H9 (cell line): ENCODE measurements around the gene CCDC28B. TPM values are rescaled to one million over a fixed set of nuclear protein-coding genes. Genes with fewer than 3 reads are reported as not detected.

Source experiments
- DNase-seq: peaks from one replicate; pipeline ENCODE4 v3.0.0-alpha.2; 2017
- H2AFZ ChIP-seq: one replicate; pipeline ENCODE4 v1.6.1; 2013; ENCODE audit warnings: mild to moderate bottlenecking, low read length, control low read depth, moderate library complexity
- H2AK5ac ChIP-seq: 2 replicates; pipeline ENCODE4 v1.6.1; 2013; ENCODE audit warnings: low read length, control low read depth, mixed read lengths; ENCODE audit not compliant: insufficient read length
- H2BK120ac ChIP-seq: one replicate; pipeline ENCODE4 v1.6.1; 2013; ENCODE audit warnings: low read depth, mild to moderate bottlenecking, low read length, control low read depth, inconsistent platforms; ENCODE audit not compliant: poor library complexity, severe bottlenecking
- H2BK12ac ChIP-seq: 2 replicates; pipeline ENCODE4 v1.6.1; 2013; ENCODE audit warnings: low read length, control low read depth, mixed read lengths, low read depth; ENCODE audit not compliant: insufficient read length
- H2BK15ac ChIP-seq: 2 replicates; pipeline ENCODE4 v1.6.1; 2013; ENCODE audit warnings: low read depth, low read length, control low read depth
- H2BK20ac ChIP-seq: one replicate; pipeline ENCODE4 v1.6.1; 2013; ENCODE audit warnings: low read depth, mild to moderate bottlenecking, low read length, control low read depth, inconsistent platforms; ENCODE audit not compliant: poor library complexity, severe bottlenecking
- H2BK5ac ChIP-seq: 2 replicates; pipeline ENCODE4 v1.6.1; 2013; ENCODE audit warnings: low read length, control low read depth, mixed read lengths; ENCODE audit not compliant: insufficient read length
- H3K14ac ChIP-seq: 2 replicates; pipeline ENCODE4 v1.6.1; 2013; ENCODE audit warnings: low read length, control low read depth; ENCODE audit not compliant: insufficient read depth
- H3K18ac ChIP-seq: 2 replicates; pipeline ENCODE4 v1.6.1; 2013; ENCODE audit warnings: low read depth, mild to moderate bottlenecking, mixed read lengths, low read length, control low read depth; ENCODE audit not compliant: insufficient read length
- H3K23ac ChIP-seq: 2 replicates; pipeline ENCODE4 v1.6.1; 2013; ENCODE audit warnings: low read length, control low read depth, mixed read lengths, low read depth; ENCODE audit not compliant: insufficient read length
- H3K23me2 ChIP-seq: 2 replicates; pipeline ENCODE4 v1.6.1; 2013; ENCODE audit warnings: low read depth, mild to moderate bottlenecking, mixed read lengths, low read length, control low read depth; ENCODE audit not compliant: insufficient read length, poor library complexity, severe bottlenecking
- H3K27ac ChIP-seq: 2 replicates; pipeline ENCODE4 v1.5.1; 2013; ENCODE audit warnings: low read length, control low read depth, mixed read lengths, low read depth; ENCODE audit not compliant: insufficient read length
- H3K27me3 ChIP-seq: 2 replicates; pipeline ENCODE4 v1.6.1; 2013; ENCODE audit warnings: low read length, control low read depth, inconsistent platforms; ENCODE audit not compliant: insufficient read depth
- H3K4ac ChIP-seq: 2 replicates; pipeline ENCODE4 v1.6.1; 2013; ENCODE audit warnings: low read depth, mild to moderate bottlenecking, control low read depth, inconsistent platforms, low read length, moderate library complexity
- H3K4me1 ChIP-seq: 2 replicates; pipeline ENCODE4 v1.6.1; 2013; ENCODE audit warnings: low read length, control low read depth, inconsistent platforms; ENCODE audit not compliant: insufficient read depth
- H3K4me2 ChIP-seq: 2 replicates; pipeline ENCODE4 v1.6.1; 2013; ENCODE audit warnings: low read length, control low read depth, mixed read lengths; ENCODE audit not compliant: insufficient read length, insufficient read depth
- H3K56ac ChIP-seq: 2 replicates; pipeline ENCODE4 v1.6.1; 2013; ENCODE audit warnings: low read depth, mild to moderate bottlenecking, mixed read lengths, low read length, control low read depth; ENCODE audit not compliant: insufficient read length
- H3K79me1 ChIP-seq: 2 replicates; pipeline ENCODE4 v1.6.1; 2013; ENCODE audit warnings: low read depth, mild to moderate bottlenecking, moderate library complexity, low read length, control low read depth, inconsistent platforms; ENCODE audit not compliant: insufficient read depth, poor library complexity, severe bottlenecking
- H3K79me2 ChIP-seq: 2 replicates; pipeline ENCODE4 v1.6.1; 2013; ENCODE audit warnings: low read length, control low read depth, inconsistent platforms; ENCODE audit not compliant: insufficient read depth
- H3K9ac ChIP-seq: 2 replicates; pipeline ENCODE4 v1.6.1; 2013; ENCODE audit warnings: low read length, control low read depth, mixed read lengths; ENCODE audit not compliant: insufficient read length; ENCODE audit errors: extremely low read depth
- H3K9me3 ChIP-seq: one replicate; pipeline ENCODE4 v1.6.1; 2013; ENCODE audit warnings: low read depth, low read length, inconsistent platforms; ENCODE audit not compliant: control insufficient read depth
- H3T11ph ChIP-seq: one replicate; pipeline ENCODE4 v1.6.1; 2013; ENCODE audit warnings: mild to moderate bottlenecking, low read length, control low read depth, inconsistent platforms
- H4K20me1 ChIP-seq: one replicate; pipeline ENCODE4 v1.6.1; 2013; ENCODE audit not compliant: control insufficient read depth, insufficient read length, insufficient read depth
- H4K5ac ChIP-seq: 2 replicates; pipeline ENCODE4 v1.6.1; 2013; ENCODE audit warnings: low read depth, mild to moderate bottlenecking, mixed read lengths, low read length, control low read depth; ENCODE audit not compliant: insufficient read length
- H4K8ac ChIP-seq: replicated peaks from 2 replicates; pipeline ENCODE4 v1.6.1; 2013; ENCODE audit warnings: low read length, control low read depth, mixed read lengths, low read depth; ENCODE audit not compliant: insufficient read length
- H4K91ac ChIP-seq: 2 replicates; pipeline ENCODE4 v1.6.1; 2013; ENCODE audit warnings: low read depth, mild to moderate bottlenecking, moderate library complexity, mixed read lengths, low read length, control low read depth; ENCODE audit not compliant: insufficient read length
- H3K27ac Mint-ChIP-seq, 3 experiments: 2 replicates in 2 of 3; 3 replicates in 1 of 3; pipeline ENCODE4 v1.8.0; 2020 to 2021; ENCODE audit warnings: mixed read lengths in 3 of 3, mild to moderate bottlenecking in 1 of 3, moderate library complexity in 1 of 3
- H3K27me3 Mint-ChIP-seq: 2 replicates; pipeline ENCODE4 v1.8.0; 2021; ENCODE audit warnings: low read depth, mild to moderate bottlenecking, moderate library complexity, mixed read lengths
- H3K36me3 Mint-ChIP-seq, 3 experiments: 2 replicates in 2 of 3; 3 replicates in 1 of 3; pipeline ENCODE4 v1.8.0; 2020 to 2021; ENCODE audit warnings: low read depth in 3 of 3, mixed read lengths in 3 of 3; ENCODE audit not compliant: insufficient read depth in 1 of 3
- H3K4me1 Mint-ChIP-seq, 2 experiments: 2 replicates each; pipeline ENCODE4 v1.8.0; 2020; ENCODE audit warnings: mixed read lengths in 2 of 2
- H3K4me3 Mint-ChIP-seq, 2 experiments: 2 replicates in 1 of 2; 3 replicates in 1 of 2; pipeline ENCODE4 v1.8.0; 2020 to 2021; ENCODE audit warnings: mild to moderate bottlenecking in 2 of 2, mixed read lengths in 2 of 2, moderate library complexity in 1 of 2
- H3K9me3 Mint-ChIP-seq, 2 experiments: 2 replicates in 1 of 2; 3 replicates in 1 of 2; pipeline ENCODE4 v1.8.0; 2020; ENCODE audit warnings: mild to moderate bottlenecking in 2 of 2, mixed read lengths in 2 of 2, moderate library complexity in 1 of 2
- CTCF ChIP-seq: fragments of 200-600 bp; sonication (generic); conservative IDR thresholded peaks from 3 replicates; pipeline ENCODE4 v1.8.0; 2021; ENCODE audit warnings: antibody characterized with exemption, mild to moderate bottlenecking
- WGBS: extraction: QIAGEN DNeasy Blood & Tissue Kit; methylation state at CpG from one replicate; pipeline ENCODE4 v1.1.7; 2013; ENCODE audit warnings: missing lambda C conversion rate, low lambda C conversion rate, mixed read lengths; ENCODE audit not compliant: insufficient read length; ENCODE audit errors: extremely low coverage; 5-methylcytosine and 5-hydroxymethylcytosine counted together
- total RNA-seq: library from RNA; stranded (reverse); gene quantifications from 2 replicates; pipeline ENCODE4 v1.2.1, GENCODE V29; 2021

CCDC28B gene
- total RNA-seq, 1 experiment from 2014 or later: 20.7 TPM

GRCh38 chr1:32204943-32205361 lies 4.6 kb downstream of the CCDC28B start:
- no peaks in the 10 kb centered on the region for H3K79me2 ChIP-seq
- peak overlapping the region; percentile 92 to 96 for H3K4me3 Mint-ChIP-seq
- peaks cover 13% of the 10 kb centered on the region for H3K23me2 ChIP-seq
- no peaks in the 10 kb centered on the region; the same call in 1 of the 2 replicates for H3K27me3 ChIP-seq
- DNase-seq: no peak
- no peak overlapping the region for H2BK12ac ChIP-seq
- no peak overlapping the region for H3K23ac ChIP-seq
- no peak overlapping the region for H3K27ac ChIP-seq
- peaks cover 0 to 14% (median 11%) of the 10 kb centered on the region in 3 experiments; a peak in 5 of 7 replicates for H3K36me3 Mint-ChIP-seq
- no peak for TF ChIP-seq CTCF
- peaks cover 14% of the 10 kb centered on the region for H3K27me3 Mint-ChIP-seq
- no peak overlapping the region; a peak in 1 of 7 replicates for H3K27ac Mint-ChIP-seq
- no peak overlapping the region for H3K14ac ChIP-seq
- no peaks in the 10 kb centered on the region for H3K79me1 ChIP-seq
- H2BK20ac ChIP-seq: no peak overlapping the region
- no peak overlapping the region for H2BK15ac ChIP-seq
- no peak overlapping the region for H2BK5ac ChIP-seq
- H2BK120ac ChIP-seq: no peak overlapping the region
- H3K4ac ChIP-seq: no peak overlapping the region
- H3K56ac ChIP-seq: no peak overlapping the region
- no peak overlapping the region for H2AFZ ChIP-seq
- peak overlapping the region; percentile 9 for H3K18ac ChIP-seq
- H3K4me2 ChIP-seq: peak overlapping the region; percentile 58
- H4K91ac ChIP-seq: no peak overlapping the region
- H2AK5ac ChIP-seq: no peak overlapping the region
- WGBS: no CpG with 5 or more reads among the region's 26 CpGs
- H3K9me3 ChIP-seq: no peaks in the 10 kb centered on the region
- no peaks in the 10 kb centered on the region for H3K9me3 Mint-ChIP-seq
- peaks cover 22 to 28% of the 10 kb centered on the region in 2 experiments for H3K4me1 Mint-ChIP-seq
- no peak overlapping the region for H3T11ph ChIP-seq
- peaks cover 4% of the 10 kb centered on the region; the same call in 1 of the 2 replicates for H3K4me1 ChIP-seq
- H4K8ac ChIP-seq: no peak overlapping the region
- no peak overlapping the region for H3K9ac ChIP-seq
- no peak overlapping the region for H4K5ac ChIP-seq
- no peaks in the 10 kb centered on the region for H4K20me1 ChIP-seq
